HL-60/S4 (cell line): Measurements from ENCODE around the gene PARK7.

Experiments used
- in situ Hi-C: fragments of 300-500 bp; cut with MboI; formaldehyde crosslinking; loops from 2 replicates; pipeline ENCODE4 v1.14.3; 2022; ENCODE audit warnings: low sequenced_read_pairs

Gene PARK7

DNA sequence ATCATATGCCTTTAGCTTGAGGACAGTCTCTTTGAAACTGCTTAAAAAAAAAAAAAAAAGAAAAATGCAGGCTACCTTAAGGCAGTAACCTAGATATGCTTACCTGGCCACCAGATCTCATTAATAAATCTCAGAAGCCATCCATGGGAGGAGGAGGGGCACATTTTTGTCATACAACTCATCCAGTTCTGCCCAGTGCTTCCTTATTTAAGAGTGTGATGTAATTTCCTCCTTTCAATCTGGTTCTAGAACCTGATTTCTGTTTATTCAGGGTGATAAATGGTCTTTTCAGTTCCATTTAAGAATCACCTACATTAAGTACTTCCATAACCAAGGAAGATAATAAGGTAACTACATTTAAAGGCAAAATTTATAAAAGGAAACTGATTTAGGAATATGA, 58.5 kb downstream of the PARK7 start:
- in situ Hi-C loops = no loop called here

DNA sequence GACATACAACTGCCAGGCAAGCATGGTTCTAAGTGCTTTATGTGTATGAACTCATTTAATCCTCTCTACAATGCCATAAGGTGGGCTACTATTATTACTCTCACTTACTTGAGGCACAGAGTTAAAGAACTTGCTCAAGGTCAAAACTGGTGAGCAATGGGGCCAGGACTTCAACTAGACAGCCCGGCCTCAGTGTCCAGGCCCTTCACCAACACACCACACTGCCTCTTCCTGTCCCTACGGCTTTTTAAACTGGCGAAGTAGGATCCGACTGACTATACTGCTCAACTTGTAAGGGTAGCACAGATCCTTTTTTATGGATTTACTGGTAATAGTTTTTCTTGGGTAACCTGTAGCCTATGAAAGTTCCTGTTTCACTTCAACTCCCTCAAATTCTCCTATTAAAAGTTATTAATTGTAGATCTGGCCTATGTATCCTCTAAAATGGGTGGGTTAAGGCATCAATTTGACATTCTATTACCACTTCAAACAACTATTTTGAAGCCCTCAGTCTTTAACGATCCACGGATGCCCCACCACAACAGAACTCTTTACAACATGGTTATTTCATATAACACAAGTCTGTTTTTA, 60.3 kb downstream of the PARK7 start:
- in situ Hi-C loops = no loop called here

DNA sequence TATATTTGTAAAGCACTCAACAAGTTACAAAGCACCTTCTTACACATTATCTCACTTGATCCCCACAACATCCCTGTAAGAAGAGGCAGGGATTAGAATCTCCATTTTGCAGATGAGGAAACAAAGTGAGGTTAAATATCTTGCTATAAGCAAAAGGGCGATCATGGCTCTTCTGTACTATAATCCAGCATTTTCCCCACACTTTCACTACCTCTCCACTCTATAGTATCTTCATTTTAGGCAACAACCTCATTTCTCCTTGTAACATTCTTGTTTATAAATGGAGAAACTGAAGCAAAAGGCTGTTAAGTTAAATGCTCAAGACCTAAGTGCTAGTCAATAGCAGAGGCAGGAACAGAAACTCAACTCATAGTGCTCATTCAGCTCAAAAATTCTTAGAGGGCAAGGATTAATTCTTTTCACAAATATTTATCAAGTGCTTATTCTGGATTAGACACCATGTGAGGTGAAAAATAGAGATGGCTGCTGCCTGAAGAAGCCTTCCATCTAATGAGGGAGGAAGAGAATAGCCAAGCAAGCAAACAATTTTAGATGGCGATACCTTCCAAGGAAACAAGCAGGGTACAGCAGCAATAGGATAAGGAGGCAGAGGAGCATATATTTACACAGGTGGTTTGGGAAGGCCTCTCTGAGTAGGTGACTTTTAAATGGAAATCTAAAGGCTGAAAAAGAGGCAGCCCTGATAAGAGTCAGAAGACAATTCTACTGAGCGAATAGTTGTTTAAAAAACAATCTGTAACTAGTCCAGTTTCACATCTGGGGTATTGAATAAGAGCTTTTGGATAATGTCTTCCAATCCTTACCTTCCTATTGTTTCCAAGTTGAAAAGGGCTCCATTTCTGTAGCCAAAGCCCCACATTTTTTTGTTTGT, 61.1 kb downstream of the PARK7 start:
- in situ Hi-C loops = no loop called here

DNA sequence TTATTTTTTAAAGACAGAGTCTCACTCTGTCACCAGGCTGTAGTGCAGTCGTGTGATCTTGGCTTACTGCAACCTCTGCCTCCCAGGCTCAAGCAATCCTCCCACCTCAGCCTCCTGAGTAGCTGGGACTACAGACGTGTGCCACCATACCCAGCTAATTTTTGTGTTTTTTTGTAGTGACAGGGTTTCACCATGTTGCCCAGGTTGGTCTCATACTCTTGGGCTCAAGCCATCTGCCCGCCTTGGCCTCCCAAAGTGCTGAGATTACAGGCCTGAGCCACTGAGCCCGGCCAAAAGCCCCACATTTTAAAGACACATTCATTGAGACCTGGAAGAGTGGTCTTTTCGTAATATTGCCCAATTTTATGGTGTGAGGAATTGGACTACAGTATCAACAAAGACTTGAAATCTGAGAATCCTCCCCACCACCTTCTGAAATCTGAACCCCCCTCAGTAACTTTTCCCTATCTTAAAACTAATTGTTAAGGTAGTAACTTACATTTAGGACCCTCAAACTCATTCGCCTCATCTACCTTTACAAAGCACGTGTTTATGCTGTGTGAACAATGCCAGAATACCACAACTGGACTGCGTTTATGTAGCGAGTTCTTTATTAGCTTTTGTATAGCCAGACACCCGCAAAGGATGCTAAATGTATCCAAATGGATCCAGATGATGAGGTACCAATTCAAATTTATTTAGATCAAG, 61.9 kb downstream of the PARK7 start:
- in situ Hi-C loops = no loop called here

DNA sequence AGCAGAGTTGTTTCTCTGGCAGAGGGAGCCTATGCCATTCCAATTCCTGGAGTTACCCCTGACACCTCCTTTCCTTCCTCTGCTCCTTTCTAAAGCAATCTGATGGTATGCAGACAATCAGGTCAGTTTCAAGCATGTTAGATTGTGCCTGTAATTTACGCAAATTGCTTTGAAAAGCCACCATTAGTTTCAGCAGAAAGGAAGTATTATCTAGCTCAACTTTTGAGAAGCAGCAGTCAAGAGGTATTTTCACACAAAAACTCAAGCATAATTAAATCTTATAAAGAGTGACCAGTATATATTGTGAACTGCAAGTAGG, 62.4 kb downstream of the PARK7 start:
- in situ Hi-C loops = no loop called here

DNA sequence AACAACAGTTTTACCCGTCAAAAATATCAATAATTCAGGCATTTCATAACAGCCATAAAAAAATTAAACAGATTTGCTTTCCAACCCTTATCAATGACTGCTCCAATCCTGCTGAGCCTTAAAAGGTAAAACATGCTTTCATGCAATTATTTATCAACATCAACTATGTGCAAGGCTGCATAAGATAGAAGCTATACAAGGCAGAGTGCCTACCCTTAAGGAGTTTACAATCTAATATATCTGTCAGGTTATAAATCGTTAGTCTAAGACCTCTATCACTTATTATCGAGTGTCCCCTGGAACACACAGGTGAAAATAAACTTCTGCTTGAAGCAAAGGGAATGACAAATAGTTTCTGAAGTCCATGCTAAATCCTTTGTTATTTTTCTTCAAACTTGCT, 62.8 kb downstream of the PARK7 start:
- in situ Hi-C loops = no loop called here

DNA sequence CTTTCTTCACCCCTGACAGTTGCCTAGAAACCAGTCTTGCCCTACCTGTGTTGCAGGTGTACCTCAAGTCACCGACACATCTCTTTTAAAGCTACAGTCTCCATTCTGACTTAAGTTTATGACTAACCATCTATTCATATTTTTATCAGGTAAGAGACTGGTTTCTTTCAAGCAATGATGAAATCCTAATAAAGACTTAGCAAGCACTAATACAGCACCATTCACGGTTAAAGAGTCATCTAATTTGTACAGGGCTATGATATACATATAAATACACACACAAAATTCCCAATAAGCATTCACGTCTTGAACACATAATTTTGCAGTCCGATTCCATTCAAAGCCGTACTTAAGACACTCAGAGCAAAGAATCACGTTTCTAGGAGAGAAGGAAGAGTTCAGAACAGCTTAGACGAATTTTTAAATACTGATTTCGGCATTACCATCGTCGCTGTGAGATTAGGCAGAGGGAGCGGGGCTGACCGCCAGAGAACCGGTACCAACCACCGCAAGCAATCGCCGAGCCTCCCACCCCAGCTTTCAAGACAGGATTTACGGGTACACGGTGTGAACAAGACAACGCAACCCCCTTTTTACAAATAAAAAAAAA, 63.7 kb downstream of the PARK7 start:
- in situ Hi-C loops = no loop called here

DNA sequence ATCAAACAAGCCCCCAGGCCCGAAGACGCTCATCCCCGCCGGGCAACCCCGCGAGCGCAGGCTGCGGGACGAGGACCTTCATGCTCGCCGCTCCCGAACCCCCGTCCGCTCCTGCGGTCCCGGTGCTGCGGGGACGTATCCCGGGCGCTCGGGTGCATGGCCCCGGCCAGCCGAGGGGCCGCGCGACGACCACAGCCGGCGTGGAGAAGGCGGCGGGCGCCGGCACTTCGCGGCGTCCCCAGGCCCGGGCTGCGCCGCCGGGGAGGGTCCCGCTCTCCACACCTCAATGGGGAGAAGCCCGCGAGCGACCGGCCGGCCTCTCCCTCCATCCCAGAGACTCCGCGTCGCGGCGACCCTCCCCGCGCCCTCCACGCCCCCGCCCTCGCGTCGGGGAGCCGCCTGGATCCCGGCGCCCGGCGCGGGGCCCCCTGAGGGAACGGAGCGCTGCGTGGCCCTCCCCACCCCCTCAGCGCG, 64.2 kb downstream of the PARK7 start:
- in situ Hi-C loops = no loop called here

DNA sequence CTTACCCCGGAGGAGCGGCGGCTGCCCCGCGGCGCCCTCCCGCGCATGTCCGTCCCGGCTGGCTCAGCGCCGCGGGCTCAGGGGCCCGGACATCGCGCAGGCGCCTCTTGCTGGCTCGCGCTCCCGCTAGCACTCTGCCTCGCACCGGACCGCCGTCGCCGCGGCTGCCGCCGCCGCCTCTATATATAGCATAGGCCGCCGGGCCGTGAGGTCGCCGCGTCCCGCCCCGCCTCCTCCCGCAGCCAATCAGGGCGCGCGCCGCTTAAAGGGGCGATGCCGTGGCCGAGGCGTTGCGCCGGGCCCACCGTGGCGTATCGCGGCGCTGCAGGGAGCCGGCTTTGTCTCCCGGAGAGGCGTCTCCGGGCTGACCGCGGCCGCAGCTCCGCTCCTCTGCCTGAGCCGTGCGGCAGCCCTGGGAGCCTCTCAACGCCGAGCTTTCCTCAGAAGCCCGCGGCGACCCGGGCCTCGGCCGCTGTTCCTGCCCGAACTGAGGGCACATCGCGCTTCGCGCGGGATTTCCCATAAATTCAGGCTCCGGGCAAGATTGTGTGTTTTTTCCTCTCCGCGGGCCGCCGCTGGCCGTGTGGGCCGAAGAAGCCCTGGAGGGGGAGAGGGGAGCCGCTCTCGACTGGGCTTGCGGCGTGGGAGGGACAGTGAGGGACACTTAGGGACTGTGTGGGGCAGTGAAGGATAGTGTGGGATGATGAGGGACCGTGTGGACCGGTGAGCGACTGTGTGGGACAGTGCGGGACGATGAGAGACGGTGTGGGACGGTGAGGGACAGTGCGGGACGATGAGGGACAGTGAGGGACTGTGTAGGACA, 64.9 kb downstream of the PARK7 start, which contains the start of gene ERRFI1:
Gene ERRFI1 (minus strand): TSS at position 157 of the 823 bp plus-strand sequence. CDS start 10,690 bp downstream, outside the sequence.
- in situ Hi-C loops = no loop called here

DNA sequence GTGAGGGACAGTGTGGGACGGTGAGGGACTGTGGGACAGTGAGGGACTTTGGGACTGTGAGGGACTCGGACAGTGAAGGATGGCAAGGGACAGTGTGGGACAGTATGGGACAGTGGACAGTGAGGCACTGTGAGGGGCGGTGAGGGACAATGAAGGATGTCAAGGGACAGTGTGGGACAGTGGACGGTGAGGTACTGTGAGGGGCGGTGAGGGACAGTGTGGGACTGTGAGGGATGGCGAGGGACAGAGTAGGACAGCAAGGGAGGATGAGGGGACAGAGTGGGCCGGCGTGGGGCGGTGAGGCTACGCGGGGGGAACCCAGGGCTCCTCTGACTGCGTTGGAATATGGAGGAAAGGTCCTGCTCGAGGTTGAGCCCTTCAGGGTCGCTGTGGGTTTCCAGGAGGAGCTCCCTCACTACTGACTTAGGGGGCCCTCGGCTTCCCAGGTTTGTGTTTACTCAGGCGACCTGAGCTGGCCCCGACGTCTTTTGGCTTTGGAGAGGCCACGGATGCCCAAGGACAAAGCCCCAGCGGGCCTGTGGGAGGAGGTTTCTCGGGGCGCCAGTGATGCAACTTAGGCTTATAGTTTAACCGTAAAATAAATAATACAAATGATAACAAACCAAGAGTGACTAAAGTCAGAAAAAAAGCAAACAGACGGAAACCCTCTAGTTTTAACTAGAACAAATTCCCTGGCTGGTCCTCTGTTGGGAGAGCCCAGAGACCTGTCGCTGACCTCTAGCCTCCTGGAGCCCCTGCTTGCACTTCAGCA, 65.7 kb downstream of the PARK7 start:
- in situ Hi-C loops = no loop called here

DNA sequence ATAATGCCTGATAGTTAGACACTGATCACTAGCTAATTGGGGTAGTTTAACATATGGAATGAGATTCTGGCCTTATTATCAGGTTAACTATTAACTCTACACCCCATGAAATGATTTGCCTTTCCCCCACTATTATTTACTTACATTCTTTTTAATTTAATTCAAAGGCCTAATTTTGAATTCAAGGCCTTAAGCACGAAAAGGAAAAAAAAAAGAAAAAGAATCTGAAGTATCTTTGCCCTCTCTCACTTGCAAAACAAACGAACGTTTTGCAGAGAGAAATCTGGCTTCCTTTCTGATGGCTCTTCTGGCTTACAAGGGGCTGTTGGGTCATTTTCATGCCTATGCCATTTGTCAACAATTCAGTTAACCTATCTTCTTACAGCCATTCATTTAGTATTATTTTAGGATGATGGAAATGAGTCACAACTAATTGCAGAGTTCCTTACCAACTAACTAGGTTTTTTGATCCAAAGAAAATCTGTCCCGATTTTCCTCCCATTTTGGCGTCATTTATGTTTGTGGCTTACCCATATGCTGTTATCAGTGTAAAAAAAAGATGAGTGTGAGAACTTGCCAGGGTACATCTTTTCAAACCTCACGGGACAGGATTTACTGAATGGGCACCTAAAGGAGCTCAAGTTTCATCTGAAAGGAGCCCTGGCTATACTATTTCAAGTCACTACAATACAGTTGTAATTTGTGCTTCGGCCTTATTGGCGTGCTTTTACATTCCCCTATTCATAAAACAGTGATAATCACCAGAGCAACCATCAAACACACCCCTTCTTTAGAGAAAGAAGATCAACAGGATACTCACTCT, 66.4 kb downstream of the PARK7 start:
- in situ Hi-C loops = no loop called here

DNA sequence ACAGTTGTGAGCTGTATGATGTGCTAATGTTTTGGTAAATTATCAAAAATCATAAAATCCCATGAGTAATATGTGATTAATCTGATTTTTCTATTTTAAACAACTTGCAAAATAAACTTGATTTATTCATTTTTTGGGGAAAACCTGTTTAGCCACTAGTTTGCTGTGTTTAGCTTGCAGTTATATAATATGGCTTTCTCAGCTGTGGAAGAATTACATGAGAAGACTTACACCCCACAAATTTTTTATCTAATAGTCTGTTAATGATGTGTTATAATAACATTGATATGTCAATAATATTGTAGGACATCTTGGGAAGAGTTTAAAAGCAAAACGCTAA, 67.0 kb downstream of the PARK7 start:
- in situ Hi-C loops = no loop called here

DNA sequence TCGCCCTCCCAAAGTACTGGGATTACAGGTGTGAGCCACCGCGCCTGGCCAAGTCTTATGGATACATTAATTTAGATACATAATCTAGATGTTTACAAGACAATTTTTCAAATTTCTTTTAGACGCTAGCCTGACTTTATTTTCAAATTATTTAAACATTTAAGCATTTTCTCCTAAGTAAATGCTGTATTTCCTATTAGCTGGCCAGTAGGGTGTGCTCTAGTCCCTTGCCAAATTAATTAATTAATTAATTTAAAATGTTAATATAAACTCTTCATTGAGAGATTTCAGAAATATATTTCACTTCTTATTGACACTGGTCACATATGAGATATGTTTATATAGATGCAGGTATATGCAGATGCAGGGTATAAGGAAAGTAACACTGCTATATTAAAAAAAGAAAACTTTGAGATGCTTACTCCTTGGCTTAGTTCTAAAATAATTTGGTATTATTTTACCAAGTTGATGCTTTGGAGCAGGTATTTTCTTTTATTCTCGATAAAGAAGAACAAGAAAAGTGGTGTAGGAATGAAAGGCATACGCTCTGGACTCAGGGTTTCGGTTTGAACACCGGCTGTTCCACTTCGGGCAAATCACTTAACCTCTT, 69.8 kb downstream of the PARK7 start:
- in situ Hi-C loops = loop anchor here (10.0 kb wide), 1 partner anchor 284 kb away; the partner anchor contains the start of gene SLC45A1

DNA sequence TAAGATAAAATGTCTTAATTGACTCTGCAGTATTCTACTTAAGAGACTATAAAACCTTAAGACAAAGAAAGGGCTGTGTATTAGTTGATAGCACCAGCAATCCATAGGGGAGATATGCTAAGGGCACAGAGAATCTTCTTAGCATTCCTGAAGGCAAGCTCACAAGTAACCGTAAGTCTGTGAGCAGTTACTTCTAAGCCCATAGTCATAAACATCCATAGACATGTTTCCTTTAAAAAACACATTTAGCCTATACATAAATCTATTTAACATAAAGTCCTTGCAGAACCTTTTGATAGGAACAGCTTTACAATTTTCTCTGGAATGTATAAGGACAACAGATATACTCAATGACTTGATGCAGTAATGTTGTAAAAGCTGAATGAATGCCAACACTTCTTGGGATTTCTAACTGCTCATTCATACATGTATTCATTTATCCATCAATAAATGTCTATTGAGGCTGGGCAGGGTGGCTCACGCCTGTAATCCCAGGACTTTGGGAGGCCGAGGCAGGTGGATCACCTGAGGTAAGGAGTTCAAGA, 70.9 kb downstream of the PARK7 start:
- in situ Hi-C loops = loop anchor here (10.0 kb wide), 1 partner anchor 282 kb away; the partner anchor contains the start of gene SLC45A1

DNA sequence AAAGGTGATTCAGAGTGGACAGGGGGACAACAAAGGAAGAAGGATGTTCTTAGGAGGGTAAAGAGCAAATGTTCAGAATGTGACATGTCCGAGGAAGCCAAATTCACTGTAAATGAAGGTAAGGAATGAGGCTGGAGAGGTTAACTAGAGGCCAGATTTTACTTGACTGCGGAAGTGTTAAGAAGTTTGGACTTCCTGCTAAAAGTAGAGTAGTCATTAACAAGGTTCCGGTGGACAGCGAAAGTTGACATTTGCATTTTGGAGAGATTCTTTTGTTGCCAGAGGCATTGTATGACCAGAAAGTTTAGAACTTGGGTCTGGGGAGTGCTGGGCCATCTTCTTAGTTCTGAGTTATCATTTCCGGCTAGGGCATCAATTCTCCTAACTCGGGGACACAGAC, 71.8 kb downstream of the PARK7 start:
- in situ Hi-C loops = loop anchor here (10.0 kb wide), 1 partner anchor 281 kb away; the partner anchor contains the start of gene SLC45A1
